ENCODE data around the gene MGAT4C.

The MGAT4C gene

DNA sequence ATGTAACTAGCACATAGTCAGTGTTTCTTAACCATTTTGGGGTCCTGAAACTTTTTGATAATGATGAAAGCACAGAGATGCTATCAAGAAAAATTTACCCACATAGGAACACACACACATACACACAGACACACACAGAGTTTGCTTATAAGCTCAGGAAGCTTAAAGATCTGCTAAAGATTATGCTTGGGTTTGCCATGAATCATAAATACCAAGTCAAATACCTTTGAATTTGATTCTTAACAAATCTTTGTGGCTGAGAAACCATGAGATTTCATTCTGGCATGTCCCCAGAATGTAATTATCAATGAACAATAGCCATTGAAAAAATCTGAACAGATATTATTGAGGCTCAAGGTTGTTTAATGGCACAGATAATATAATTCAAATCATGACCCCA, 292.9 kb downstream of the MGAT4C start:
- DNase-seq = no peak

GRCh38 chr12:85956081-85956480, 300.1 kb downstream of the MGAT4C start:
- DNase-seq = no peak

DNA sequence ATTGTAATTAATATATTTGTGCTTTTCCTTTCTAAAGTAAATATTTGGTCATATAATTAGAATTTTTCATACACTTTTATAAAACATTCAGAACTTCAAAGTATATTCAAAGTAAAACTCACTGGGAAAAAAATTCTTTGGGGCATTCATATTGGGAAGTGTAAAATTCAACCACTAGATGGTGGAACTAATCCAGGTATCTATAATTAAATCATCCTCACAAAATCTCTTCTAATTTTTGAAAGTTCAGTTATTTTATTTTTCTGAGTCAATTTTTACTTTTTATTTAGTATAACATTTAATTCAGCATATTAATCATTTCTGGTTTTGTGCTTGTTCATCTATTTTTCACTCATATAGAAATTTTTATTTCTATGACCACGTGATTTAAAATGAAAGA, 301.1 kb downstream of the MGAT4C start:
- DNase-seq = no peak

DNA sequence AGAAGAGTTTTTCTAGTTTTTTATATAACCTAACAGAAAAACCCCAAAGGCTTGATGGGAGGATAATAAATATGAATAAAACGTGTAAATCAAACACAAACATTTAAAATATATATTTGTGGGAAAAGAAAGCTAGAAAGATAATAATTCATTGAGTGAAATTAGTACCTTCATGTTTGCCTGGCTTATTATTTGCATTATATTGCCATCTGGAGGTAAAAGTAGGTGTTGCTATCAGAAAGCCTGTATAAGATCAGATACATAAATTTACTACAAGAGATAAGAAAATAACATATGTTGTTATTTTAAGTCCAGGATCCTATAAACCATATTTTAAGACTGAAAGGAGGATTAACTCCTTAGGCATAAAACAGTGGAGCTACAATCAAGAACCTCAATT, 304.4 kb downstream of the MGAT4C start:
- no peak for DNase-seq

- DNase-seq = no peak
Measured at GRCh38 chr12:85949253-85949652, 306.9 kb downstream of the MGAT4C start.

DNA sequence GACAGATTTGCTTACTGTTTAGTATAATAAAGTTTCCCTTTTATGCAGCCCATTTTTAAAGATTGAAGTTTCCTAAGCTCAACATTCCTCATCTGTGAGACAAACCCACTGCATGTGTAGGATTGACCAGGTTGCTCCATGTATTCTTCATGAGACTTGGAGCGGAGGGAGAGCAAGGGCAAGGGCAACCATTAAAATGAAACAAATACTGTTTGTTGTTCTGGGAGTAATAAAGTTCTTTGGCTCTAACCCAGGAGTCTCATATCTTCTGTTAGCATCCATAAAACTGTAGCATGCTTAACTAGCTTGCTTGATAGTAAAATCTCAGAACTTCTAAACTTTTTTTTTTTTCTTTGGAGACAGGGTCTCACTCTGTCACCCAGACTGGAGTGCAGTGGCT, 307.9 kb downstream of the MGAT4C start:
- no peak for DNase-seq

- DNase-seq = no peak
Measured at GRCh38 chr12:85947286-85947685, 308.9 kb downstream of the MGAT4C start.

DNA sequence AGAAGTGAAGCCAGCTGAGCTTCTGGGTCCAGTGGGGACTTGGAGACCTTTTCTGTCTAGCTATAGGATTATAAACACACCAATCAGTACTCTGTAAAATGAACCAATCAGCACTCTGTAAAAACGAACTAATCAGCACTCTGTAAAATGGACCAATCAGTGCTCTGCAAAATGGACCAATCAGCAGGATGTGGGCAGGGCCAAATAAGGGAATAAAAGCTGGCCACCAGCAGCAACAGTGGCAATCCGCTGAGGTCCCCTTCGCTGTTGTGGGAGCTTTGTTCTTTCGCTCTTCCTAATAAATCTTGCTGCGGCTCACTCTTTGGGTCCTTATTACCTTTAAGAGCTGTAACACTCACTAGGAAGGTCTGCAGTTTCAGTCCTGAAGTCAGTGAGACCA, 309.8 kb downstream of the MGAT4C start:
- no peak for DNase-seq

DNA sequence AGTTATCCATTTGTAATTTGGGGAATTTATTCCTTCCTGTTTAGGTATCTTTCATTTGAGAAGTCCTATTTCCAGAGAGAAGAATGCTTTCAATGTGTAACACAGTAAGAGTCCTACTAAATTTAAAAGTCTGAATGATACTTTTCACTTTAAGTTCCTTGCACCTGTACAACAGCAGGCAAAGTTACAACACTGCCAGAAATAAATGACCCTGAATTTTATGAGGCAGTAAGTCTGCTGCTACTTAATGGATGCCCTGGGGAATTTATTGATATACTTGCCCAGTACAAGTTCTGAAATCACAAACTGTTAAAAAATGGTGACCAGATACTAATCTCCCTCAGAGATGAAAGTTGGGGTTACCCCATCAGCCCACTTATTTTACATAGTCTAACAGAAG, 329.0 kb downstream of the MGAT4C start:
- no peak for DNase-seq

DNA sequence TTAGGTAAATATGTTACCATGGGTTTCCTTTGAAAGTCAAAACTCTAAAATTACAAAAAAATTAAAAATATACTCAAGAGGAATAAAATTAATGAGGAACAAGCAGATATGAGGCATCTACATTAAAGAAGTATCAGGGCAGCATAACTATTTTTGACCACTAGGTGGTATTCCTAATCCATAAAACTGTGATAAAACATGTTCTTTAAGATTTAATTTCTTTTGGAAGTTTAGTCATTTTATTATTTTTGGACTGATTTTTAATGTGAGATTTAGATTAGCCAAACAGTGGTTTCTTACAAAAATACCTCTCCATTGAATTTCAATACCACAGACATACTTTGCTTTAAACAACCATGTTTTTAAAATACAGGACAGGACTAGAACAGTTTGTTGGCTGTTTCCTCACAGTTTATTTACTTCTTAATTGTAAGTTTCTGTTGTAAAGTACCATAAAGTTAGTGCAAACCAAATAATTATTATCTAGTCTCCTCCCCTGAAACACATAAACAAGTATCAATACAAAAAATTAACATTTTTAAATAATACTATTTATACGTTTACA, 332.3 kb downstream of the MGAT4C start:
- DNase-seq = no peak

DNA sequence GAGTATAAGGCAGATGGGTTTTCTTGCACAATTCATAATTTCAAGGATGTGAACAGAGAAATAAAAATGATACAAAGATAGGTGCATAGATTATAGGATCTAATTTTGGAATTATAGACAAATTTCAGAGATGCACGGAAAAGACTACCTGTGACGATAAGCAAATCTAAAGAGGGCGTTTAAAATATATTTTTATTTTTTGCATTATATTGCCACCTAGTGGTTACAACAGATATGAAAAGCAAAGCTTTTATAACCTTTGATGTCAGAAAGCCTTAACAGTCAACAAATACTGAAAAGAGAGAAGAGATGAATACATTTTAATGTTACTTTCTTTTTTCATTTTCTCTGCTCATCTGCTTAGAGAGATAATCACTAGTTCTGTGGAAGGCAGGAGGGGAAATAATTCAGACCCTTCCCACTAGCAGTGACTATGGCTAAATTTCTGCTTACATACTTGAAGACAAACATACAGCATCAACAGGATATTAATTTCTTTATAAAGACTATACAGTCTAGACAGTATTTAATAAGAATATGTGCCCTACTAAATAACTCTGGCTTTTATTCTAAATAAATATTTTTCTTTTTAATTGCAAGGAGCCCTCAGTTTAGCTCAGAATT, 335.8 kb downstream of the MGAT4C start:
- DNase-seq = no peak
